Panc1 (cell line): ENCODE data around the gene C20orf141. TPM values are rescaled to one million over a fixed set of nuclear protein-coding genes. Genes with fewer than 3 reads are reported as not detected.
"Not testable (repeated sequence)": the region's sequence is repeated elsewhere in the genome, so short reads cannot be mapped to it uniquely, and the experiment has no call there.

ENCODE experiments used
- ATAC-seq: fragments of 200-7000 bp; cut with Tn5 transposase; 2 replicates; pipeline ENCODE4 v1.9.1; 2020; ENCODE audit warnings: mild to moderate bottlenecking, moderate library complexity
- BruUV-seq: library from RNA; stranded (reverse); fragments of 400-500 nt; replicated peaks from 2 replicates; lab custom pipeline; 2021; lab: Mats Ljungman, UMichigan
- CTCF ChIA-PET: fragments of 300-600 bp; sonication (Branson Sonifier 250); formaldehyde crosslinking; loops from one replicate; lab custom pipeline; 2022; ENCODE audit warnings: antibody characterized with exemption; lab: Charles Lee
- POLR2A ChIA-PET: fragments of 300-600 bp; sonication (Branson Sonifier 250); formaldehyde crosslinking; loops from one replicate; lab custom pipeline; 2022; ENCODE audit warnings: antibody characterized with exemption; lab: Charles Lee
- DNase-seq: peaks from one replicate; pipeline ENCODE4 v3.0.0-alpha.2; 2010; ENCODE audit warnings: low read depth, low spot score
- H3K27ac ChIP-seq: 2 replicates; pipeline ENCODE4 v1.5.1; 2011; ENCODE audit warnings: mild to moderate bottlenecking, low read length, inconsistent platforms
- H3K27me3 ChIP-seq: fragments of 200-500 bp; sonication (Bioruptor generic); 2 replicates; pipeline ENCODE4 v1.6.0; 2014; ENCODE audit warnings: low read length, inconsistent platforms; ENCODE audit not compliant: control insufficient read depth, insufficient read depth
- H3K36me3 ChIP-seq: fragments of 200-500 bp; sonication (Bioruptor generic); 2 replicates; pipeline ENCODE4 v1.5.1; 2014; ENCODE audit warnings: inconsistent platforms, mild to moderate bottlenecking, low read length, moderate library complexity; ENCODE audit not compliant: control insufficient read depth, insufficient read depth
- H3K4me1 ChIP-seq: 2 replicates; pipeline ENCODE4 v1.5.1; 2011; ENCODE audit warnings: inconsistent platforms, mild to moderate bottlenecking, low read length, moderate library complexity; ENCODE audit not compliant: control insufficient read depth, insufficient read depth
- H3K4me3 ChIP-seq, 2 experiments: 2 replicates each; pipeline ENCODE4 v1.5.1; 2011 to 2012; ENCODE audit warnings: low read depth in 2 of 2, low read length in 2 of 2, mild to moderate bottlenecking in 2 of 2, inconsistent platforms in 1 of 2, moderate library complexity in 1 of 2
- H3K9me3 ChIP-seq: fragments of 200-500 bp; sonication (Bioruptor generic); 2 replicates; pipeline ENCODE4 v1.5.1; 2014; ENCODE audit warnings: low read depth, mild to moderate bottlenecking, inconsistent platforms, low read length, moderate library complexity; ENCODE audit not compliant: control insufficient read depth, insufficient read depth
- POLR2AphosphoS5 ChIP-seq: IDR thresholded peaks from 2 replicates; pipeline ENCODE4 v1.6.1; 2012; ENCODE audit warnings: mild to moderate bottlenecking, low read depth, low read length, moderate library complexity
- SIN3A ChIP-seq: IDR thresholded peaks from 2 replicates; pipeline ENCODE4 v1.6.1; 2012; ENCODE audit warnings: low read depth, mild to moderate bottlenecking, low read length, moderate library complexity, borderline replicate concordance; ENCODE audit not compliant: insufficient read depth
- TCF7L2 ChIP-seq: IDR thresholded peaks from 2 replicates; pipeline ENCODE4 v1.6.1; 2011; ENCODE audit warnings: mild to moderate bottlenecking, low read depth, low read length, inconsistent platforms
- in situ Hi-C: cut with HindIII; loops from 2 replicates; pipeline ENCODE4 v1.10.0; 2016; ENCODE audit warnings: low sequenced_read_pairs, low pct_unique_long_range_greater_than_20kb
- intact Hi-C: fragments of 100-400 bp; cut with micrococcal nuclease; formaldehyde crosslinking; loops from one replicate; pipeline ENCODE4 v1.10.0; 2022; ENCODE audit not compliant: unreplicated experiment
- total RNA-seq: library from RNA; stranded (reverse); gene quantifications from one replicate; pipeline ENCODE4 v1.2.1, GENCODE V29; 2021; ENCODE audit not compliant: unreplicated experiment
- TF ChIP-seq, protein P1 (sequence below), 2 experiments: IDR thresholded peaks; 2 replicates each; pipeline ENCODE4 v1.6.1; 2011 to 2012; ENCODE audit warnings: low read depth in 2 of 2, control low read depth in 1 of 2, low read length in 1 of 2, mild to moderate bottlenecking in 1 of 2, moderate library complexity in 1 of 2; ENCODE audit not compliant: insufficient read depth in 1 of 2
- TF ChIP-seq, protein P2 (sequence below): fragments of 450-650 bp; IDR thresholded peaks from 2 replicates; pipeline ENCODE4 v1.5.1; 2017; ENCODE audit warnings: mild to moderate bottlenecking

Gene C20orf141
- total RNA-seq, 1 experiment from 2014 or later: not detected

DNA sequence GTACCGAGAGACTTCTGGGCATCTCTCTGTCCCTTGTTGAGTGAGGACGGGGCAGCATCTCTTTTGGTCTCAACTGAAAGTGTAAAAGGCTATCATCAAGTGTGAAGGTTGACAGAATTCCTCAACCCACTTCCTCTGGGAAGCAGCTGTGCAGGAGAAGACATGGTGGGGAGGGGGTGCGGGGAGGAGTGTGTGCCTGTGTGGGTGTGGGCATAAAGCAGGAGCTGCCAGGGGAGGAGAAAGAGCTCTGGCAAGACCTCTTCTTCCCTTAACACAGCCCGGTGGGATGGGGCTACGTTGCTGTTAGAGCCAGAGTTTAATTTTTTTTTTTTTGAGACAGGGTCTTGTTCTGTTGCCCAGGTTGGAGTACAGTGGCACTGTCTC, 46.2 kb upstream of the C20orf141 start:
- Histone ChIP-seq H3K4me1 (peaks cover 11% of the 10 kb centered on the region), H3K27ac (no peak overlapping the region), H3K36me3 (no peaks in the 10 kb centered on the region), H3K27me3 (no peaks in the 10 kb centered on the region; the same call in 1 of the 2 replicates), H3K9me3 (no peaks in the 10 kb centered on the region), H3K4me3 (no peak overlapping the region)
- CTCF ChIA-PET: interaction anchor here (0.6 kb wide), 1 partner anchor 11 kb away, joined by 3 read pairs; no protein-coding TSS in a partner anchor
- no peak for TF ChIP-seq TCF7L2
- TF ChIP-seq, protein P1, sequence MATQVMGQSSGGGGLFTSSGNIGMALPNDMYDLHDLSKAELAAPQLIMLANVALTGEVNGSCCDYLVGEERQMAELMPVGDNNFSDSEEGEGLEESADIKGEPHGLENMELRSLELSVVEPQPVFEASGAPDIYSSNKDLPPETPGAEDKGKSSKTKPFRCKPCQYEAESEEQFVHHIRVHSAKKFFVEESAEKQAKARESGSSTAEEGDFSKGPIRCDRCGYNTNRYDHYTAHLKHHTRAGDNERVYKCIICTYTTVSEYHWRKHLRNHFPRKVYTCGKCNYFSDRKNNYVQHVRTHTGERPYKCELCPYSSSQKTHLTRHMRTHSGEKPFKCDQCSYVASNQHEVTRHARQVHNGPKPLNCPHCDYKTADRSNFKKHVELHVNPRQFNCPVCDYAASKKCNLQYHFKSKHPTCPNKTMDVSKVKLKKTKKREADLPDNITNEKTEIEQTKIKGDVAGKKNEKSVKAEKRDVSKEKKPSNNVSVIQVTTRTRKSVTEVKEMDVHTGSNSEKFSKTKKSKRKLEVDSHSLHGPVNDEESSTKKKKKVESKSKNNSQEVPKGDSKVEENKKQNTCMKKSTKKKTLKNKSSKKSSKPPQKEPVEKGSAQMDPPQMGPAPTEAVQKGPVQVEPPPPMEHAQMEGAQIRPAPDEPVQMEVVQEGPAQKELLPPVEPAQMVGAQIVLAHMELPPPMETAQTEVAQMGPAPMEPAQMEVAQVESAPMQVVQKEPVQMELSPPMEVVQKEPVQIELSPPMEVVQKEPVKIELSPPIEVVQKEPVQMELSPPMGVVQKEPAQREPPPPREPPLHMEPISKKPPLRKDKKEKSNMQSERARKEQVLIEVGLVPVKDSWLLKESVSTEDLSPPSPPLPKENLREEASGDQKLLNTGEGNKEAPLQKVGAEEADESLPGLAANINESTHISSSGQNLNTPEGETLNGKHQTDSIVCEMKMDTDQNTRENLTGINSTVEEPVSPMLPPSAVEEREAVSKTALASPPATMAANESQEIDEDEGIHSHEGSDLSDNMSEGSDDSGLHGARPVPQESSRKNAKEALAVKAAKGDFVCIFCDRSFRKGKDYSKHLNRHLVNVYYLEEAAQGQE (IDR thresholded peaks at IDR 0.05; ENCODE audit: insufficient read depth in 1 of 2, low read depth in 2 of 2, low read length in 1 of 2): no peak
- TF ChIP-seq, protein P2, sequence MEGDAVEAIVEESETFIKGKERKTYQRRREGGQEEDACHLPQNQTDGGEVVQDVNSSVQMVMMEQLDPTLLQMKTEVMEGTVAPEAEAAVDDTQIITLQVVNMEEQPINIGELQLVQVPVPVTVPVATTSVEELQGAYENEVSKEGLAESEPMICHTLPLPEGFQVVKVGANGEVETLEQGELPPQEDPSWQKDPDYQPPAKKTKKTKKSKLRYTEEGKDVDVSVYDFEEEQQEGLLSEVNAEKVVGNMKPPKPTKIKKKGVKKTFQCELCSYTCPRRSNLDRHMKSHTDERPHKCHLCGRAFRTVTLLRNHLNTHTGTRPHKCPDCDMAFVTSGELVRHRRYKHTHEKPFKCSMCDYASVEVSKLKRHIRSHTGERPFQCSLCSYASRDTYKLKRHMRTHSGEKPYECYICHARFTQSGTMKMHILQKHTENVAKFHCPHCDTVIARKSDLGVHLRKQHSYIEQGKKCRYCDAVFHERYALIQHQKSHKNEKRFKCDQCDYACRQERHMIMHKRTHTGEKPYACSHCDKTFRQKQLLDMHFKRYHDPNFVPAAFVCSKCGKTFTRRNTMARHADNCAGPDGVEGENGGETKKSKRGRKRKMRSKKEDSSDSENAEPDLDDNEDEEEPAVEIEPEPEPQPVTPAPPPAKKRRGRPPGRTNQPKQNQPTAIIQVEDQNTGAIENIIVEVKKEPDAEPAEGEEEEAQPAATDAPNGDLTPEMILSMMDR: no peak
- no peak for TF ChIP-seq SIN3A
- no peak for TF ChIP-seq POLR2AphosphoS5
- in situ Hi-C loops (no loop called here), intact Hi-C loops (no loop called here)
- BruUV-seq: no TSS peak
- DNase-seq (no peak), ATAC-seq (no peak; the same call in 1 of the 2 replicates)
- POLR2A ChIA-PET: no interaction called here

DNA sequence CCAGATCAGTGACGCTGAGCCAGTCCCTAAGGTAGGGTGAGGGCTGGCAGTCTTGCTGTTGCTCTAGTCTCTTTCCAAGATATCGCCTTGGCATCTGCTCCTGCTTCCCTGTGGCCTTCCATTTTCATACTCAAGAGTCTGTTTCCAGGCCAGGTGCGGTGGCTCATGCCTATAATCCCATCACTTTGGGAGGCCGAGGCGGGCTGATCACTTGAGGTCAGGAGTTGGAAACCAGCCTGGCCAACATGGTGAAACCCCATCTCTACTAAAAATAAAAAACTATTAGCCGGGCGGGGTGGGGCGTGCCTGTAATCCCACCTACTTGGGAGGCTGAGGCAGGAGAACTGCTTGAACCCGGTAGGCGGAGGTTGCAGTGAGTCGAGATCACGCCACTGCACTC, 44.7 kb upstream of the C20orf141 start:
- H3K4me3 ChIP-seq, CTCF ChIA-PET, H3K27me3 ChIP-seq, H3K9me3 ChIP-seq, H3K27ac ChIP-seq, POLR2A ChIA-PET, BruUV-seq, H3K36me3 ChIP-seq, DNase-seq, in situ Hi-C loops, ATAC-seq, intact Hi-C loops: not testable (repeated sequence)
- peaks cover 11% of the 10 kb centered on the region for H3K4me1 ChIP-seq

DNA sequence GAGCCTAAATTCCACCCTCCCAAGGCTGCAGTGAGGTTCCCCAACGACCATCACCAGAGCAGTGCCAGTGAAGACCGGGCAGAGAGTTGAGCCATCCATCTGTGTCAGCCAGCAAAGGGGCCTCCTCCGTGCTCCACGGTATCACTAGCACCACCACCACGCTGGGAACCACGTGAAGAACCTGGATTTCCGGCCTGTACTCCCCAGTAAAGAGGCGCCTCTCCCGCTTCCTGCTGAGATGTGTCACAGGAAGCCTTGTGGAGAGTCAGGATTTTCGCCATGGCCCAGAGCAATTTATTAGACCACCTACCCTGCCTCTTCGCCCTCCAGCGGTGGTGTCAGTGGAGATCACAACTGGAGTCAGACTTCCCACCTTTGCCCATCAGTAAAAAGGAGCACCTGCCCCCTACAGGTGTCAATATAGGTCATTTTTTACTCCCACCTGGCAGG, 43.1 kb upstream of the C20orf141 start:
- no peak for ATAC-seq
- no peak for TF ChIP-seq POLR2AphosphoS5
- TF ChIP-seq, protein P1 (IDR thresholded peaks at IDR 0.05; ENCODE audit: insufficient read depth in 1 of 2, low read depth in 2 of 2, low read length in 1 of 2): no peak
- no peak for TF ChIP-seq TCF7L2
- TF ChIP-seq, protein P2: no peak
- no peak for TF ChIP-seq SIN3A
- H3K27me3 ChIP-seq: no peaks in the 10 kb centered on the region
- peaks cover 11% of the 10 kb centered on the region for H3K4me1 ChIP-seq
- no peak overlapping the region for H3K4me3 ChIP-seq
- ChIA-PET POLR2A (no interaction called here), CTCF (no interaction called here)
- no peaks in the 10 kb centered on the region for H3K36me3 ChIP-seq
- H3K9me3 ChIP-seq: no peaks in the 10 kb centered on the region
- no peak for DNase-seq
- no peak overlapping the region for H3K27ac ChIP-seq
- intact Hi-C loops: no loop called here
- BruUV-seq: no TSS peak
- in situ Hi-C loops: no loop called here
